NB4 (cell line): ENCODE data around the gene CCNI2.

Experiments
- DNase-seq: peaks from one replicate; pipeline ENCODE4 v3.0.0; 2010; ENCODE audit warnings: low read depth
- H3K4me3 ChIP-seq: one replicate; pipeline ENCODE4 v1.5.1; 2011; ENCODE audit warnings: mild to moderate bottlenecking, low read depth, low read length, moderate library complexity
- MYC ChIP-seq: IDR thresholded peaks from 2 replicates; pipeline ENCODE4 v1.6.1; 2011; ENCODE audit warnings: low read depth, low read length
- POLR2A ChIP-seq: IDR thresholded peaks from 2 replicates; pipeline ENCODE4 v1.6.1; 2011; ENCODE audit warnings: mild to moderate bottlenecking; ENCODE audit not compliant: insufficient read length; ENCODE audit errors: extremely low read depth
- TF ChIP-seq, protein P1 (sequence below): IDR thresholded peaks from one replicate; pipeline ENCODE4 v1.5.1; 2012; ENCODE audit warnings: low read depth, low read length
- TF ChIP-seq, protein P2 (sequence below): IDR thresholded peaks from 2 replicates; pipeline ENCODE4 v1.6.1; 2011; ENCODE audit warnings: low read depth, low read length

Gene CCNI2

DNA sequence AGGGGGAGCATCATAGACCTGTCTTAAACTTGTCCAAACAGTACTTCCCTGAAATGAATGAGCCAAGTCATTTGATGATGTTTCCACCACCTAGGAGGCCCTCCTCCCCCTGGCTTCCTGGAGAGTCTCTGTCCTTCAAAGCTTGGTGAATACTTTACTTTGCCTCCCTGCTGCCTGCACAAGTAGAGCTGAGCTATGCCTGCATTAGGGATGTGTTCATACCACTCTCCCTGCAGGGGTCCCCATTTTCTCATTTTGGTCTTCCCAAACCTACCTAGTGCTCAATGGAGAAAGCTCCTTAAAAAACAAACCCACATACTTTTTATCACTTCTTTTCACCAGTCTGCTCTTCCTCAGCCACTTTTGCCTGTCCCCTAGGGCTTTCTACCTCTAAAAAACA lies 7.7 kb downstream of the CCNI2 start:
- DNase-seq, result peak; percentile 38
- TF ChIP-seq, protein P1, sequence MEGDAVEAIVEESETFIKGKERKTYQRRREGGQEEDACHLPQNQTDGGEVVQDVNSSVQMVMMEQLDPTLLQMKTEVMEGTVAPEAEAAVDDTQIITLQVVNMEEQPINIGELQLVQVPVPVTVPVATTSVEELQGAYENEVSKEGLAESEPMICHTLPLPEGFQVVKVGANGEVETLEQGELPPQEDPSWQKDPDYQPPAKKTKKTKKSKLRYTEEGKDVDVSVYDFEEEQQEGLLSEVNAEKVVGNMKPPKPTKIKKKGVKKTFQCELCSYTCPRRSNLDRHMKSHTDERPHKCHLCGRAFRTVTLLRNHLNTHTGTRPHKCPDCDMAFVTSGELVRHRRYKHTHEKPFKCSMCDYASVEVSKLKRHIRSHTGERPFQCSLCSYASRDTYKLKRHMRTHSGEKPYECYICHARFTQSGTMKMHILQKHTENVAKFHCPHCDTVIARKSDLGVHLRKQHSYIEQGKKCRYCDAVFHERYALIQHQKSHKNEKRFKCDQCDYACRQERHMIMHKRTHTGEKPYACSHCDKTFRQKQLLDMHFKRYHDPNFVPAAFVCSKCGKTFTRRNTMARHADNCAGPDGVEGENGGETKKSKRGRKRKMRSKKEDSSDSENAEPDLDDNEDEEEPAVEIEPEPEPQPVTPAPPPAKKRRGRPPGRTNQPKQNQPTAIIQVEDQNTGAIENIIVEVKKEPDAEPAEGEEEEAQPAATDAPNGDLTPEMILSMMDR, result peak; percentile 3
- TF ChIP-seq, protein P2, sequence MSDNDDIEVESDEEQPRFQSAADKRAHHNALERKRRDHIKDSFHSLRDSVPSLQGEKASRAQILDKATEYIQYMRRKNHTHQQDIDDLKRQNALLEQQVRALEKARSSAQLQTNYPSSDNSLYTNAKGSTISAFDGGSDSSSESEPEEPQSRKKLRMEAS, result no peak
- no peak for TF ChIP-seq MYC
- no peak overlapping the region for H3K4me3 ChIP-seq

DNA sequence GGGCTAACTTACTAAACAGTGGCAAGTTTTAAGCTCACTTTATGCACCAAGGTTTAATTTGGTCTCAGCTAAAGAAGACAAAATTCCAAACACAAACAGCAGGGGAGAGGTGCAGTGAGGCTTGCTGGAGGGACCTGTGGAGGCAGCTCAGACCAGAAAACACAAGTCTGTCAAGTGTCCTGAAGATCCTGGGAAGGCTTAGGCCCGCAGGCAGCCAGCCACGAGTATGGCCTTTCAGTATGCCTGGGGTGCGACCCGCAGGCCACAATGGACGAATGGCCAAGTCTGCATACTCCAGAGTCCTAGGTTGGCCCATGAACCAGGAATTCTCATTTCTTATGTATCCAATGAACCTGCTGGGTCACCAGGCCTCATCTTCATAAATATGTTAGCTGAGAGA lies 9.3 kb downstream of the CCNI2 start:
- DNase-seq, result no peak

DNA sequence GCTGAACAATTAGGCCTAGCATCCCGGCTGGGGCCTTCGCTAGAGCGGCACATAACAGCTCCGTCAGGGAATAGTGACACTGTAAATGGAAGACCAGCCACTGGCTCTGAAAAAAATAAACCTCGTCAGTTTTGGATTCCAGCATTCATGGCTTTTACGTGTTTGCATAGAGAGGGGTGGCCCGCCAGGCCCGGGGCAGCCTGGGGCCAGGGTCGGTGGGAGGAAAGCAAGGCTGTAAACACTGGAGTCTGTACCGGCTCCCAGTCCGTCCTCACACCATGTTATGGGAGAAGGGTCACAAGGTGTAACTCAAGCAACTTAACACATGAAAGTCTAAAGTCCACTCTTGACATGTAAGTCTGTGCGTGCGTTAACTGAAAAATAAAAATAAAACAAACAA lies 11.2 kb downstream of the CCNI2 start:
- TF ChIP-seq POLR2A, result no peak
- TF ChIP-seq, protein P1, result no peak
- TF ChIP-seq, protein P2, result no peak
- no peak for TF ChIP-seq MYC

More for the DNA sequence above, 9.3 kb downstream of the CCNI2 start:
- H3K4me3 ChIP-seq, result no peak overlapping the region
- TF ChIP-seq, protein P2, result no peak
- TF ChIP-seq MYC (no peak), POLR2A (no peak)
- TF ChIP-seq, protein P1, result no peak

DNA sequence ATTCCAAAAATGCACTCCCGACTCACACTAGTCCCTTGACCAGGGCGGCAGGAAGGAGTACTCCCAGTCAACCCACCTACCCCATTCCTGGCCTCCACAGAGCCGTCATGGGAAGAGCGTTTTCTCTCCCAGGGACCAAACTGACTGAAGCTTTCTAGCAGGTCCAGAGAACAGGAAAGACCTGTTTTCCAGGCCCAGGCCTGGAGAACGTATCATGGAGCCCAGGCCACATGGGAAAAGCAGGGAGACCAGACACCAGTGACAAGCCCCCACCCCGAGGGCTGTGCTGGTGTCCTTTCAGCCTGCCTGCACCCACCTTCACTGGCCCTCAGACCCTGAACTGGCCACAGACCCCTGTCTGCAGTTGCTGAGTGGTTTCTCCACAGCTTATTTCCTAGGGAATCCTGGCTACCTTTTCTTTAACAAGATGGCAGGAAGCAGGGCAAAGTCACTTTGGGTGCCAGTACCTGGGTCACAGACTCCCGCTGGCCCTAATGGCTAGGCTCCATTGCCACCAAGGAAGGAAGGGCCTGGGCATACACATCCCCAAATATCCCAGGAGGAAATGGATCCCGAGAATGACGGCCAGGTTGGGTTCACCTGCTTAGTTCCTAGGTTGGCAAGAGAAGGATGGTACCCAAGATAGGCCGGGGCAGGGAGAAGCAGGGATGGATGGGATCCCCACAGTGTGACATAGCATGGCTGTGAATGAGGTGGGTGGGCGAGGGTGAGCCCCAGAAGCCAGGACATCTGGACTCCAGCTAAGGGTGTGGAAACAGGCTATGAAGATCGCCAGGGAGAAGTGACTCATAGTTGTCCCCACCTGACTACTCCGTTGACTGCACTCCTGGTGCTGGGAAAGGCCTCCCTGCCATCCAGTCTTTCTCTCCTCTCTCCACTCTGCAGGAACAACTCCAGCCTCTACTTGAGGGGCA lies 12.2 kb downstream of the CCNI2 start:
- no peak for DNase-seq
- no peak for TF ChIP-seq POLR2A
- TF ChIP-seq, protein P1, result no peak
- no peak for TF ChIP-seq MYC
- TF ChIP-seq, protein P2, result no peak

More for the DNA sequence above, 11.2 kb downstream of the CCNI2 start:
- H3K4me3 ChIP-seq, result no peak overlapping the region
- no peak for DNase-seq

DNA sequence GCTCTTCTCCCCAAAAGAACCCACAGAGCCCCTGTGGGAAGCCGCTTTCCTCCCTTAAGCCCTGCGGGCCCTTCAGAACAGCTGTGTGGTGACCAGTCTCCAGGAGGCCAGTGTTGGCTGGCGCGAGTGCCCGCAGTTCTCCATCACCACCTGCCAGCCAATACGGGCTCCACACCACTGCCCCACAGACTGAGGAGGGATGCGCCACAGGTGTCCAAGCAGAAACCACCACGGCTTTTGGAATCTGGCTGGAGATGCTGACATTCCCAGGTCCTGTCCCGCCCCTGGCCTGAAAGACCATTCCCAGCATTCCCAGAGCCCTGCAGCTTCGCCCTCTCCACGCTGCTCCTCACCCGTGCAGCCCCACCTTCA lies 12.8 kb downstream of the CCNI2 start:
- no peak overlapping the region for H3K4me3 ChIP-seq
- TF ChIP-seq MYC, result no peak
- TF ChIP-seq, protein P1, result no peak
- TF ChIP-seq, protein P2, result no peak
- no peak for TF ChIP-seq POLR2A
- no peak for DNase-seq

More for the DNA sequence above, 12.2 kb downstream of the CCNI2 start:
- no peak overlapping the region for H3K4me3 ChIP-seq
